NCI-H187 (cell line): ENCODE results near the gene PEF1.

Experiments
- DNase-seq, 2 experiments: peaks; one replicate each; lab custom pipeline; 2025; lab: John Stamatoyannopoulos, UW

PEF1 gene

DNA sequence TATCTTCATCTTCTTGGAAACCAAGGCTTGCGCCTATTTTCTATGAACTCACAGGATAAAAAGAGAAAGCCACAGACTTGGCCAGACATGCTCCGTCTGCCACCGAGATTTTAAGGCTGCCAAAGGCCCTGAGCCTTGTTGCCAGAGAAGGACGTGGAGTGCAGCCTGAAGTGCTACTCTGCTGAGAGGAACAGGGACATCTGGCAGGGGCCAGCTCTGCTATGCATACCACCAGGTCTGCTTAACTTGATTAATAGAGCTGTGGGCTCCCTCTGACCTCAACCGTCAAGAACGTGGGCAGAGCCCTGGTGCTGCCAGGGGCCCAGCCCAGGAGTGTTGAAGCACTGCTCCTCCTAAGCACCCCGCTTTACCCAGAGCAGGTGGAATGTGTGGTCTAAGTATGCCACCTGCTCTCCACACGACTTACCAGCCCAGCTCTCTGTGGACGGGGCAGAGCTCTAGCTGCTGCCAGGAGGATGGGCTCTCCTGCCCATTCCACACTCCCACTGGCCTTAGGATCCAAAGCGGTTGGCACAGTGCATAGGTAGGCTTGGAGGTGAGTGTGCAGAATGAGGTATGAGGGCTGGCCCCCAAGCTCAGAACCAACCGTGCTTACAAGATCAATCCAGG, 16.6 kb downstream of the PEF1 start:
- DNase-seq: no peak

DNA sequence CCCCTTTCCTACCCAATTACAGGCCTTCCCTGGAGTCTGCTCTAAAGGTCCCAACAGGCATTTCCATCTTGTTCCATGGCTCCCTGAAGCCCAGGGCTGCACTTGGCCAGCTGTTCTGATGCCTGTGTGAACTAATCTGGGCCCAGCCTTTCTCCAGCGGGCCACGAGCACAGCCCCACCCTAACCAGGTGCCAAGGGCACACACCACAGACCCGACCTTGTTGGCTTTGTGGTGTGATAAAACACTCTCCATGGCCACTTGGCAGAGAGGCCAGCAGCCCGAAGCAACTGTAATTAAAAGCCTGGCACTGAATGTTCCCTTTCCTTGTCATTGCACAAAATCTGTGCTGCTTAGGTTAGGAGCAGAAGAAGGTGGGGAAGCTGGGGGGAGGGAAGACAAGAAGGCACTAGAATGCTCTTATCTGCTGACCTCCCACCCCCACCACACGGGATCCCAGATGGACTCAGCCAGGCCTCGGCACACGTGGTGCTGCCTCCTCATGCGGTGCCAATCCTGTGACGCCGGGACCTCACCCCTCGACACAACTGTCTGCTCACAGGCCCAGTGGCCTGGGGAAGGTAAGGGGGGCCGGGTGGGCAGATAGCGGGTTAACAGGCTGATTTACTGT, 17.3 kb downstream of the PEF1 start:
- no peak for DNase-seq

DNA sequence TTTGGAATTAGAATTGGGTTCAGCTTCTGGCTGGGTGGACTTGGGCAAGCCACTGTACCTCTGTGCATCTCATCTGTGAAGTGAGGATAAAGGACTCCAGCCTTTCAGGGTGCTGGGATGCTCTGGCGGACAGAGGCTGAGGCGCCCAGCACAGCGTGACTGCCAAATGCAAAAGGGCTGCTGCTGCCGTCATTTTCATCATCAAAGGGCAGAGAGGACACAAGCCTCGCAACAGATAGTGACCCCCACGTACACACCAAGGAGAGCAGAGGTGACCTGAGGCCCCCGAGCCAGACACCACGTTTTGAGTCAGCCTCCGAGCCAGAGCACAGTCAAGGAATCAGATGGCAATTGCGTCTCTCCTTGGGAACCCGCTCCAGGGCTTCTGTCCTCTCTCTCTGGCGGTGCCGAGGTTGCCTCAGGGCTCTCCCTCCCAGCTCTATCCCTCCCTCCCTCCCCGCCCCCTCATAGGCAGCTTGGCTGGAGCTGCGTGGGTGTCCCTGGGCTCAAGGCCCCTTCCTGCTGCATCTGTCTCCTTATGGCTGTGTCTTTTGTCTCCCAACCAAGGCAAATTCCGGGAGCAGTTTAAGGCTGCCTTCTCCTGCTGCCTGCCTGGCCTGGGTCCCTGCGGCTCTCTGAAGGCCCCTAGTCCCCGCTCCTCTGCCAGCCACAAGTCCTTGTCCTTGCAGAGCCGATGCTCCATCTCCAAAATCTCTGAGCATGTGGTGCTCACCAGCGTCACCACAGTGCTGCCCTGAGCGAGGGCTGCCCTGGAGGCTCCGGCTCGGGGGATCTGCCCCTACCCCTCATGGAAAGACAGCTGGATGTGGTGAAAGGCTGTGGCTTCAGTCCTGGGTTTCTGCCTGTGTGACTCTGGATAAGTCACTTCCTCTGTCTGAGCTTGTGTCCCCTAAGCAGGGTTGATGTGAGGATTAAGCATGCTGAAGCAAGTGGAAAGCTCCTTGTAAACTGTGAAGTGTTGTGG, 18.2 kb downstream of the PEF1 start:
- DNase-seq: no peak

DNA sequence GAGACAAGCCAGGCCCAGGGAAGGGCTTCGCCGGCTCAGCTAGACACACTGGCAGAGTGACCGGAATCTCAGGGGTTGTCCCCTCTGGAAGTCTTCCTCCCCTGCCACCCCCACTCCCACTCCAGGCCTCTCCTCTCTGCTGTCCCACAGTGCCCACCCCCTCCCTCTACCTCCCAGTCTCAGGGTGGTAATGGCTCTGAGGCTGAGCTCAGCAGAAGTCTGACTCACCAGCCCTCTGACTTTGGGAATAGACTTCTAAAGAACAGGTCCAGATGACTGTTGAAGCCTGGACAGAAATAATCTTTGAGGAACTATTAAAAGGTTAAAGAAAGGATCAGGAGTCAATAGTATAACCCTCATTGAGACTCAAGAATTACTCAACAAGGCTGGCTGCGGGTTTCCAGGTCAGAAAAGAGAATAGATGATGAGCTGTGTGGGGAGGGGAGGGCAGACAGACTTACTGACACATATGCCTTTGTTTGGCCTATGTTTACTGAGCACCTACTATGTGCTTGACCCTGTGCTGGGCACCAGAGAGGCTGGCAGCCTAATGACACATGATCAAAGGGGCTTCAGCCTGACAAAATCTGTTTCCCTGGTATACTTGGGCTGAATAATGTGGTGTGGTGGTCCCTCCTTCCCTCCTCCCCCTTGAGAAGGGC, 19.0 kb downstream of the PEF1 start:
- no peak for DNase-seq

DNA sequence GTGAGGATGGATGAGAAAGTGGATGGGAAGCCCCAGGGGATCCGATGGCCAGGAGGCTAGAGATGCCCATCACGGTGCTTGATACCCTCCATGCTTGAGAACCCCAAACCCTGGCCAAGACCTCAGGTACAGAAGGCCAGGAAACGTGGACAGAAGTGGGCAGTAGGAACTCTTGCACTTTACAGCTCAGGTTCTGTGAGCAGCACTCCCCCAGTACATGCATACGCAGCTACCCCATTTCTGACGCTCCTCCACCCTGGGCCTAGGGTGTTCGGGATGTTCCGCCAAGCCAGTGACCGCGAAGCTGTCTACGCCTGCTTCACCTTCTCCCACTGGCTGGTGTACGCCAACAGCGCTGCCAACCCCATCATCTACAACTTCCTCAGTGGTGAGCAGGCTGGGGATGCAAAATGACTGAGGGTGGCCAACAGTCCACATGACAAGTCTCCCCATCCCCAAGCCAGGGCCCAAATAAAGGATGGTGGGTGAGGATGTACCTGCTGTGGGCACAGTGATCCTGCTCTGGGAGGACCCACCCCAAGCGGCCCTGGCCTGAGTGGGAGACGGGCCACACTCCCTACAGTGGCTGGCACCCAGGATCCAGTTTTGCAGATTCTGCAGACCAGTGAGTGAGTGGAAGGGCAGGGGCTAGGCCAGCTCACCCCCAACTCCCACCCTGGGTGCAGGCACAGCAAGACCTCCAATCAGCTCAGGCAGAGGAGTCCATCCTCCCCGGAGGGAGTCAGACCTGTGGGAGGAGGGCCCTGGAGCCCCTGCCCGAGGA, 19.8 kb downstream of the PEF1 start:
- no peak for DNase-seq

DNA sequence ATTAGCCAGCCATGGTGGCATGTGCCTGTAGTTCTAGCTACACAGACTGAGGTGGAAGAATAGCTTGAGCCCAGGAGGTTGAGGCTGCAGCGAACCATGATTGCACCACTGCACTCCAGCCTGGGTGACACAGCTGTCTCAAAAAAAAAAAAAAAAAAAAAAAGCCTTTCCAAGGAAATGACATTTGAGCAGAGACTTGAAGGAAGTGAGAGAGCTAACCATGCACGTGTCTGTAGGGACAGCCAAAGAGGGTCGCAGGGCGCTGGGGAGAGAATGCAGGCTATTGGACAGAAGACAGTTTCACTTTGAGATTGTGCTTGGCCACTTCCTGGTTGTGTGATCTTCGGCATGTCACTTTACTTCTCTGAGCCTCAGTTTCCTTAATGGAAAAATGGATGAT, 20.4 kb downstream of the PEF1 start:
- DNase-seq: no peak

DNA sequence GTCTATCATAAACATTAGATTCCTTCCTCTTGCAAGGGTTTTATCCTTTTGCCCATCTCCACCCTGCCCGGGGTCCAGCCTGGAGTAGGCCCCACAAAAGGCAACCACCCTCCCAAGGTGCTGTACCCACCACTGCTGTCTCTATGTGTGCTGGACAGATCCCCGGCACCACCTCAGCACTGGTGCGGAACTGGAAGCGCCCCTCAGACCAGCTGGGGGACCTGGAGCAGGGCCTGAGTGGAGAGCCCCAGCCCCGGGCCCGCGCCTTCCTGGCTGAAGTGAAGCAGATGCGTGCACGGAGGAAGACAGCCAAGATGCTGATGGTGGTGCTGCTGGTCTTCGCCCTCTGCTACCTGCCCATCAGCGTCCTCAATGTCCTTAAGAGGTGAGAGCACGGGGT, 21.3 kb downstream of the PEF1 start:
- no peak for DNase-seq

DNA sequence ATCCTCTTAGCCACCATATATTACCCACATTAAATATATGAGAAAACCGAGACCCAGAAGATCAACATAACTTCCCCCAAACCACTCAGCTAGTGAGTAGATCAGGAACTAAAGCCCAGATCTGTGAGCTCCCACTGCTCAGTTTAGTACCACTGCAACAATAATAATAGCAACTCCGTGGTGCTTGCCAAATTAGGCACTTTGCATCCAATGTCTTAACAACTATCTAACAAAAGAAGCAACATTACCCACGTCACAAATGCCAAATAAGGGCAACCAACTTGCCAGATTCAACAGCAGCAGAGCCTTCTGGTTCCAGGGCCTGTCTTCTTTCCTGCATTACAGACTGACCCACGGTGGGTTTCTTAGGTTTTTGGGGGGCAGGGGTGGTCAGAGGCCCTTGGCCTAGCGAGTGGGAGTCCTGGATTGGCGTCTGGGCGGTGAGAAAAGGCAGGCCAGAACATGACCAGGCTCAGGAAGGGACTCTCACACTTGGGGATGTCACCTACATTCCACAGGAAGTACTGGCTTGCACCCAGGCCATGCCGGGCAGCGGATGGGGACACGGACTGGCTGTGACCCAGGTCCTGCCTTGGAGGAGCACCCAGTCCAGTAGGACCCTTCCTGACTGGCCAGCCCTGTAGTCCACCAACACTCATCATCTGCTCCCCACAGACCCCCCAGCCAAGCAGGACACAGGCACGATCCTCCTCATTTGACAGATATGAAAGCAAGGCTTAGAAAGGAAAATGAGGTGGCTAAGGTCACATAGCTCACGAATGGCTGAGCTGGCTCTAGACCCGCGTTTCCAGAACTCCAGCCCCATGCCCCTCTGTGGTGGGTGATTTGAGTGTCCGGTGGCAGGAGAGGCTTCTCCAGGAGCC, 22.6 kb downstream of the PEF1 start:
- no peak for DNase-seq

DNA sequence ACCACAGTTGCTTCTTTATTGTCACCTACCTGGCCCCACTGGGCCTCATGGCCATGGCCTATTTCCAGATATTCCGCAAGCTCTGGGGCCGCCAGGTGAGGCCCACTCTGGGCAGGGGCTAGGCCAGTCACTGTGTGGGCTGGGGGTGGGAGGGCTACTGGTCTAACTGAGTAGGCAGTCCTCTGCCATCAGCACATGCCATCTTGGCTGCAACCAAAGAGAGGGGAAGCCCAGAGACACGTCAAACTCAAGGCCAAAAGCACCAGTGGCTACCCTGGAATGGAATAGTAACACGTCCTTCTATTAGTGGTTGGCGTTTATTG, 23.2 kb downstream of the PEF1 start:
- no peak for DNase-seq

DNA sequence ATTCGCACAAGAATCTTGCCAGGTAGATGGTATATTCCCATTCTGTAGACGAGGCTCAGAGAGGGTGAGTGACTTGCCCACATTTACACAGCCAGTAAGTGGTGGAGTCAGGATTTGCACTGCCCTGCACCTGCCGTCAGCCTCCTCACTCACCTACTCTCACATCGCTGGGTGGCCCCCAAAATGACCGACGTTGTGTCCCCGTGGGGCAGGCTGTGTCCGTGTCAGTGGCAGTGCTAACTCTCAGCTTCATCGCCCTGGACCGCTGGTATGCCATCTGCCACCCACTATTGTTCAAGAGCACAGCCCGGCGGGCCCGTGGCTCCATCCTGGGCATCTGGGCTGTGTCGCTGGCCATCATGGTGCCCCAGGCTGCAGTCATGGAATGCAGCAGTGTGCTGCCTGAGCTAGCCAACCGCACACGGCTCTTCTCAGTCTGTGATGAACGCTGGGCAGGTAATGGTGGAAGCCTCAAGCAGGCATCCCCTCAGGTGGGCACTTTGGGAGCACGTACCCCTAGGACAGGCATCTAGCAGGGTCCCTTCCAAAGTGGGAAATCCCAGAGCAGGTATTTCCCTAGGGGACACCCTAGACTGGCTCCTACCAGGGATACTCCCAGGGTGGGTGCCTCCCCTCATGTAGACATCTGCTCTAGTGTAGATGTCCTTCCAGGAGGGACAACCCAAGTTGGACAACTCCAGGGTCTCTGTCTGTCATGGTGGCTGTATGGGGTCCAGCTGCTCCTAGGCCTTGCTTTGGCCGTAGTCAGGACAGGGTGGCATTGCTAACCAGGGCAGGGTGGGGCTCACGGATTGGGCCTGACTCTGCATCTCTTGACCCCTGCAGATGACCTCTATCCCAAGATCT, 23.8 kb downstream of the PEF1 start:
- DNase-seq: no peak

DNA sequence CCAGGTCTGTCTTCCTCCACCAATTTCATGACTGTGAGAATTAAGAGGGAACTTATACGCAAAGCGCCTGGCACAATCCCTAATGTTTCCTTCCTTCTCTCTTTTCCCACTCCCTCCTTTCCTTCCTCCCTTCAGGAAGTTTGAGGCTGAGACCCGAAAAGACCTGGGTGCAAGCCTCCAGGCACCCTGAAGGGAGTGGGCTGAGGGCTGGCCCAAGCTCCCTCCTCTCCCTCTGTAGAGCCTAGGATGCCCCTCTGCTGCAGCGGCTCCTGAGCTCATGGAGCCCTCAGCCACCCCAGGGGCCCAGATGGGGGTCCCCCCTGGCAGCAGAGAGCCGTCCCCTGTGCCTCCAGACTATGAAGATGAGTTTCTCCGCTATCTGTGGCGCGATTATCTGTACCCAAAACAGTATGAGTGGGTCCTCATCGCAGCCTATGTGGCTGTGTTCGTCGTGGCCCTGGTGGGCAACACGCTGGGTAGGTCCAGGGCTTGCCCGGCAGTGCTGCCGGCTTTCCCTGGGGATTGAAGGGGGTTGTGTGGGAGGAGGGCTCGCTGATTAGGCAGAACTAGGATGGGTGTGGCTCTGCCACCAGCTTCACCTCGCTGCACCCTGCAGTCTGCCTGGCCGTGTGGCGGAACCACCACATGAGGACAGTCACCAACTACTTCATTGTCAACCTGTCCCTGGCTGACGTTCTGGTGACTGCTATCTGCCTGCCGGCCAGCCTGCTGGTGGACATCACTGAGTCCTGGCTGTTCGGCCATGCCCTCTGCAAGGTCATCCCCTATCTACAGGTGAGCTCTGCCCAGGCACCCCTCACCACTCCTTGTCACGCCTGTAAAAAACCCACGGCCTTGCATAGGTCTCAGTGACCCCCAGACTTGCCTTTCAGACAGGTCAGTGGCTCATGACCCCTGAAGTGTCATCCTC, 25.5 kb downstream of the PEF1 start:
- no peak for DNase-seq

DNA sequence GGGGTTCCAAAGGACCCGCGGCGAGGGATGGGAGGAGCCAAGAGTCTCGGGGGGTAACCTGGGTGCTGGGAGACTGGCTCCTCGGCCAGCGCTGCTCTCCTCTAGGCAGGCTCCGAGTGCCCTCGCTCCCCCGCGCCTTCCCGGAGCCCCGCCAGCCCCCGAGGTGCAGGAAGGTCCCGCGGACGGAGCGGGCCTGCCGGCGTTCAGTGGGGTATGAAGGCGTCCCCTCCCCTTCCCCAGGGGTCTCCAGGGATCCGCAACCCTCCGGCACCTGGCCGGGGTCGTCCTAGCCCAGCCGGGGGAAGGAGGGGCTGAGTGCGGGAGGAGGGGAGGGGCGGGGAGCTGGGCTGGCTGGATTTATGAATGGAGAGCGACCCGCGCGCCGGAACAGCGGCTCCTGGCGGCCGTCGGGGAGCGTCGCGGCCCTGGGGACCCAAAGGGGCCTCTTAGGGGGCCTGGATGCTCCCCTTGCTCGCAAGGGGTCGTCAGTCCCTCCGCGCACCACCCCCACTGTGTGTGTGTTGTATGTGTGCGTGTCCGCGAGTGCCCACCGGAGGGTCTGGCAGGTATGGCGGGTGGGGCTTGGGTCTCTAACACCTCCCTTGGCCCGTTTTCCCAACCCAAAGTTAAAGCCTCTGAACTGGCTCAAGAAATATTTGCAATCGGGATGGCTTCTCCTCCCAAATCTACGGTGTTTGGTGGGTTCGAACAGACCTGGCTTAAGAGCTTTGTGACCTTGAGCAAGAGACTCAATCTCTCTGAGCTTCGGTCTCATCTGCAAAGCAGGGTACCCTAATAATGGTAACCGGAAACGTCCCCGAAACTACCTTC, 26.5 kb downstream of the PEF1 start:
- DNase-seq: no peak

DNA sequence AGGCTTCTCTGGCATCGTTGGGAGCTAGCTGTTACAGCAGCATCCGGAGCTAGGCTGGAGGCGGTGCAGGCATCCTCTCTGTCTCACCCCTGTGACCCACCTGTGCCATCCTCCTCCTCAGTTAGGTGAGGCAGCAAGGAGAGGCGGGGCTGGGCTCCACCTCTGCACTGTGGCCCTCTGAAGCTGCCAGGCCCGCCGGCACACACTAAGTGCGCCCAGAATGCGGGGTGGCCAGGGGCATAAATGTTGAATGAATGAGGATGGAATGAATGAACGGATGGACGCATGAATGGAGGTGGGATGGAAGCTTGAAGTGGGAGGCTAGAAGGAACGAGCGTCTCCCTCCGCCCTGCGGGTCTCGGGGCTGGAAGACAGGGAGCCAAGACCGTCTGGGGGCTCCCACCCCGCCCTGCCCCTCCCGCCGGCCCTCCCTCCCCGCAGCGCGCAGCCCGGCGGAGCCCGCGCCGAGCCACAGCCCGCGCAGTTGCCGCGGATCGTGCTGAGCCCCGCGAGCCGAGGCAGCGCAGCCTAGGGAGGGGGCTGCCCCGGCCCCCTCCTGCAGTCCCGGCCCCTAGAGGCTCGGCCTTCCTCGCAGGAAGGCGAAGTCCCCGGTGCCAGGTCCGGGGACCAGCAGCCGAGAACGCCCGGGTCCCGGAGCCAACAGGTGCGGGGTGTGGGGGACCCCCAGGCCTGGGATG, 27.3 kb downstream of the PEF1 start, which contains the start of gene HCRTR1:
TSS of gene HCRTR1 (plus strand) at position 472 of the 698 bp plus-strand sequence. CDS start 1,504 bp downstream, outside the sequence.
- no peak for DNase-seq

DNA sequence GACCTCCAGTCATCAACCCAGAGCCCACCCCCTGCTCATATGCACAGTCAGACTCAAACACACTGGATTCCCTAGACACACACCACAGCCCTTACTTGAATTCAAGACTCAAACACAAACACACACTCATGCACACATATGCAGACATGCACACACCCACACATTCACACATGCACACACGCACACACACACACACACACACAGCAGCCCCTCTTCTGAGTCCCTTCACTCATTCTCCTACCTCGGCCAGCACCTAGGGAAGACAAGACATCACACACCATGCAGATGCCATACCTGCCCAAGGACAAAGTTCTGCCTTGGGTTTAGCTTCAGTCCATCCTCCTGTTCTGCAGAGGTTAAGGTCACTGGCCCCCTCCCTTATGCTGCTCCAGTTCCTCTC, 28.7 kb downstream of the PEF1 start:
- no peak for DNase-seq

DNA sequence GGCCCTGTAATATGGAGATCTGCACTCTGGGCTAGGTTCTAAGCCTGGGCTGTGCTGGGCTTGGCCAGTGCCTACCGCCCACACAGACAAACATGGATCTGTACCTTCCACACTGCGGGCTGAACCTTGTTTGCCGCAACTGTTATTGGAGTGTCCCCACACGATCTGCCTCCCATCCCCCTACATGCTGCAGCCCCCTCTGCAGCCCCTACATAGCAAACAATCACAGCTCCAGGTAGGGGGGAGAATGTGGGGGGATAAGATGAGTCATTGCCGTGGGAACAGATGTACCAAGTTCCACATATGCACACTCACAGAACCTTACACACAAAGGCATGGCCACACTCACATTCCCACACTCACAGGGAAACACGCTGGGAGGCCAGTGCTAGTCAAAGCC, 29.3 kb downstream of the PEF1 start:
- DNase-seq: no peak

DNA sequence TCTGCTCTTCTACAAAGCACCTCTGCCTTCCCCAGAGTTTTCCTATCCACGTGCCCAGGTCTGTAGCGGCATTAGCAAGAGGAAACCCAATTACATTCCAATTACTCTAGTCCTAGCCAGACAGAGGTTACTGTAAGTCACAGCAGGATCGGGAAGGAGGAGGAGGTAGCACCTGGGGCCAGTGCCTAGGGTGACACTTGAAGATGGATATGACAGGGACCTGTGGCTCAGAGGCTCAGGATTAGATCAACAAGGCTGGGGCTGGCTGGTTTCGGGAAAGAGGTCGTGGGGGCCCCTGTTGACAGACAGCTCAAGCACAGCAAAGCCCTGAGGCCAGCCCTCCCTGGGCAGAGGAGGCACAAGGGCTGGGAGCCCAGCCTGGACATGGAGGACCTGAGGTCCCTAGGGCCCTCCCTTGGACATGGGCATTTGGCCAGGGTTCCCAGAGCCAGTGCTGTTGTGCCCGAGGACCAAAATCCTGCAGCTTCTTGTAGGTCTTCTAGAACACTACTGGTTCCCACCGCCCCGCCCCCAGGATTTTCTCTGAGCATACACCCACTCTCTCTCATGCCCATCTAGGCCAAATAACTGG, 30.2 kb downstream of the PEF1 start:
- DNase-seq: no peak
